Measurements from ENCODE around the gene GALK2.

DNA sequence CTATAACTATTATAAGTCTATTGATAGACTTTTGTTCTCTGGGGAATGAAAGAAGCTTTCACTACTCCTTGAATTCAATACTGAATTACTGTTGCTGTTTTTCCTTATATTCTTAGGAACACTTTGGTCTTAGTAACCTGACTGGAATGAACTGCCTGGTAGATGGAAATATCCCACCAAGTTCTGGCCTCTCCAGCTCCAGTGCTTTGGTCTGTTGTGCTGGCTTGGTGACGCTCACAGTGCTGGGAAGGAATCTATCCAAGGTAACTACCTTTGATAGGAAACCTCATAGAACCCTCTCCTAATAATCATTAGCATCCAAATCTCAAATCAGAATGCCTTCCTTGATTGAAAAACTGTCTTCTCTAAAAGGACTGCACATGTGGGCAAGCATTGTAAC, 69.1 kb downstream of the GALK2 start:
- TF ChIP-seq, protein P1, sequence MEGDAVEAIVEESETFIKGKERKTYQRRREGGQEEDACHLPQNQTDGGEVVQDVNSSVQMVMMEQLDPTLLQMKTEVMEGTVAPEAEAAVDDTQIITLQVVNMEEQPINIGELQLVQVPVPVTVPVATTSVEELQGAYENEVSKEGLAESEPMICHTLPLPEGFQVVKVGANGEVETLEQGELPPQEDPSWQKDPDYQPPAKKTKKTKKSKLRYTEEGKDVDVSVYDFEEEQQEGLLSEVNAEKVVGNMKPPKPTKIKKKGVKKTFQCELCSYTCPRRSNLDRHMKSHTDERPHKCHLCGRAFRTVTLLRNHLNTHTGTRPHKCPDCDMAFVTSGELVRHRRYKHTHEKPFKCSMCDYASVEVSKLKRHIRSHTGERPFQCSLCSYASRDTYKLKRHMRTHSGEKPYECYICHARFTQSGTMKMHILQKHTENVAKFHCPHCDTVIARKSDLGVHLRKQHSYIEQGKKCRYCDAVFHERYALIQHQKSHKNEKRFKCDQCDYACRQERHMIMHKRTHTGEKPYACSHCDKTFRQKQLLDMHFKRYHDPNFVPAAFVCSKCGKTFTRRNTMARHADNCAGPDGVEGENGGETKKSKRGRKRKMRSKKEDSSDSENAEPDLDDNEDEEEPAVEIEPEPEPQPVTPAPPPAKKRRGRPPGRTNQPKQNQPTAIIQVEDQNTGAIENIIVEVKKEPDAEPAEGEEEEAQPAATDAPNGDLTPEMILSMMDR (conservative IDR thresholded peaks at IDR 0.05; ENCODE audit: low read depth, low read length) = no peak
- TF ChIP-seq EZH2 (IDR thresholded peaks at IDR 0.05; ENCODE audit: borderline replicate concordance, low read depth, low read length, poor library complexity, severe bottlenecking) = no peak
